K562 (cell line): Measurements from ENCODE around the gene COL5A1. TPM values are rescaled to one million over a fixed set of nuclear protein-coding genes. Genes with fewer than 3 reads are reported as not detected.

Experiments
- ATAC-seq: fragments of 200-7000 bp; cut with Tn5 transposase; 3 replicates; pipeline ENCODE4 v1.9.1; 2020; ENCODE audit warnings: moderate library complexity
- BruUV-seq: library from RNA; stranded (reverse); fragments of 400-500 nt; replicated peaks from 2 replicates; lab custom pipeline; 2021; lab: Mats Ljungman, UMichigan
- CTCF ChIA-PET: fragments of 300-600 bp; formaldehyde crosslinking; extraction: SDS; loops from one replicate; lab custom pipeline; 2021; ENCODE audit warnings: low intra/inter-chr PET ratio; lab: Yijun Ruan, JAX
- POLR2A ChIA-PET: fragments of 300-600, 350-650 bp; sonication (Branson Sonifier 250); formaldehyde crosslinking; extraction: SDS; loops from one replicate; lab custom pipeline; 2021; ENCODE audit warnings: antibody characterized with exemption, inconsistent platforms; lab: Yijun Ruan, JAX
- DNase-seq, 4 experiments: peaks; one replicate each; pipeline versions ENCODE4 v3.0.0 to v3.0.0-alpha.2; 2011 to 2018; ENCODE audit warnings: low spot score in 3 of 4, mixed read lengths in 3 of 4; ENCODE audit errors: extremely low read depth in 1 of 4
- FAIRE-seq: peaks from 2 replicates; lab custom pipeline; 2011; peaks lifted over from hg19 to GRCh38; lab: Jason Lieb, UNC
- H2AFZ ChIP-seq: 2 replicates; pipeline ENCODE4 v1.6.0; 2011; ENCODE audit warnings: low read depth, low read length, control low read depth, inconsistent platforms
- H3K27ac ChIP-seq: fragments of 200-600 bp; 3 replicates; pipeline ENCODE4 v1.8.0; 2011; ENCODE audit warnings: low read depth, mild to moderate bottlenecking, control low read depth, inconsistent platforms, low read length, moderate library complexity, mixed read lengths; ENCODE audit errors: extremely low read depth
- H3K27me3 ChIP-seq, 2 experiments: fragments of 300-600 bp in 1 of 2; 2 replicates in 1 of 2; 3 replicates in 1 of 2; pipeline versions ENCODE4 v1.6.0 to v1.8.0; 2011; ENCODE audit warnings: inconsistent platforms in 2 of 2, low read length in 2 of 2, mild to moderate bottlenecking in 1 of 2, mixed read lengths in 1 of 2, moderate library complexity in 1 of 2; ENCODE audit not compliant: control insufficient read depth in 2 of 2, insufficient read depth in 2 of 2
- H3K36me3 ChIP-seq: fragments of 300-600 bp; 3 replicates; pipeline ENCODE4 v1.8.0; 2011; ENCODE audit warnings: mild to moderate bottlenecking, low read length, inconsistent platforms; ENCODE audit not compliant: control insufficient read depth, insufficient read depth
- H3K4me1 ChIP-seq, 2 experiments: fragments of 200-600 bp in 1 of 2; replicated peaks in 1 of 2; 2 replicates in 1 of 2; 3 replicates in 1 of 2; pipeline versions ENCODE4 v1.5.1 to v1.8.0; 2011; ENCODE audit warnings: inconsistent platforms in 2 of 2, low read length in 2 of 2, mild to moderate bottlenecking in 1 of 2, mixed read lengths in 1 of 2, moderate library complexity in 1 of 2; ENCODE audit not compliant: control insufficient read depth in 2 of 2, insufficient read depth in 2 of 2
- H3K4me2 ChIP-seq: 2 replicates; pipeline ENCODE4 v1.6.1; 2011; ENCODE audit warnings: low read length, control low read depth, inconsistent platforms, mixed read lengths; ENCODE audit not compliant: insufficient read depth
- H3K4me3 ChIP-seq: fragments of 200-600 bp; sonication (generic), shearing (Covaris generic); 2 replicates; pipeline ENCODE4 v1.5.1; 2016; ENCODE audit warnings: control low read depth, inconsistent platforms
- H3K79me2 ChIP-seq: fragments of 200-600 bp; 3 replicates; pipeline ENCODE4 v1.8.0; 2011; ENCODE audit warnings: low read length, inconsistent platforms; ENCODE audit not compliant: control insufficient read depth, insufficient read depth
- H3K9ac ChIP-seq, 2 experiments: 2 replicates each; pipeline versions ENCODE4 v1.6.0 to v1.6.1; 2011; ENCODE audit warnings: low read depth in 2 of 2, low read length in 2 of 2, control low read depth in 1 of 2, inconsistent platforms in 1 of 2, mild to moderate bottlenecking in 1 of 2, mixed read lengths in 1 of 2; ENCODE audit not compliant: insufficient read depth in 1 of 2
- H3K9me1 ChIP-seq: one replicate; pipeline ENCODE4 v1.6.0; 2011; ENCODE audit warnings: inconsistent platforms, mild to moderate bottlenecking, low read length, moderate library complexity; ENCODE audit not compliant: control insufficient read depth, insufficient read depth
- H3K9me3 ChIP-seq: replicated peaks from 2 replicates; pipeline ENCODE4 v1.5.1; 2011; ENCODE audit warnings: low read depth, low read length, inconsistent platforms; ENCODE audit not compliant: control insufficient read depth, insufficient read depth
- H4K20me1 ChIP-seq: replicated peaks from 2 replicates; pipeline ENCODE4 v1.6.1; 2011; ENCODE audit warnings: low read length, inconsistent platforms, mixed read lengths; ENCODE audit not compliant: control insufficient read depth, insufficient read depth
- ATF7 ChIP-seq: fragments of 450-650 bp; IDR thresholded peaks from 2 replicates; pipeline ENCODE4 v1.7.1; 2014; ENCODE audit warnings: mild to moderate bottlenecking, moderate library complexity
- HDAC2 ChIP-seq: fragments of 450-650 bp; IDR thresholded peaks from 2 replicates; pipeline ENCODE4 v1.6.1; 2016; ENCODE audit warnings: mild to moderate bottlenecking
- LARP7 ChIP-seq: fragments of 450-650 bp; IDR thresholded peaks from 2 replicates; pipeline ENCODE4 v1.6.1; 2016
- NFXL1 ChIP-seq: fragments of 450-650 bp; formaldehyde crosslinking; IDR thresholded peaks from 2 replicates; pipeline ENCODE4 v1.4.0; 2021; ENCODE audit warnings: mild to moderate bottlenecking
- RHOXF2B ChIP-seq: fragments of 250-450 bp; sonication (Bioruptor Pico); conservative IDR thresholded peaks from 2 replicates; pipeline ENCODE4 v1.5.1; 2021
- TFAM ChIP-seq: fragments of 250-450 bp; sonication (Bioruptor Pico); conservative IDR thresholded peaks from 2 replicates; pipeline ENCODE4 v1.5.0; 2021; ENCODE audit warnings: mild to moderate bottlenecking, moderate library complexity
- ZBTB26 ChIP-seq: fragments of 450-650 bp; formaldehyde crosslinking; IDR thresholded peaks from 2 replicates; pipeline ENCODE4 v1.4.0; 2022; ENCODE audit warnings: missing genetic modification characterization
- ZNF134 ChIP-seq: fragments of 250-450 bp; sonication (Bioruptor Pico); conservative IDR thresholded peaks from 2 replicates; pipeline ENCODE4 v1.4.0; 2020
- ZNF253 ChIP-seq: fragments of 250-450 bp; sonication (Bioruptor Pico); conservative IDR thresholded peaks from 2 replicates; pipeline ENCODE4 v1.6.1; 2021; ENCODE audit warnings: mild to moderate bottlenecking
- ZNF609 ChIP-seq: sonication (generic); formaldehyde crosslinking; IDR thresholded peaks from 2 replicates; pipeline ENCODE4 v1.8.1; 2023; ENCODE audit warnings: missing genetic modification reagents, mild to moderate bottlenecking, borderline replicate concordance
- WGBS: fragments of 100-300 bp; shearing (Covaris generic); methylation state at CpG from one replicate; pipeline ENCODE4 v1.1.6; 2016; ENCODE audit warnings: low coverage, mixed read lengths; ENCODE audit not compliant: insufficient coverage; ENCODE audit errors: missing lambda C conversion rate; 5-methylcytosine and 5-hydroxymethylcytosine counted together
- in situ Hi-C: fragments of 300-500 bp; cut with MboI; formaldehyde crosslinking; loops from 4 replicates; pipeline ENCODE4 v1.15.0; 2018; ENCODE audit warnings: inconsistent platforms, mixed read lengths
- intact Hi-C: fragments of 100-400 bp; cut with micrococcal nuclease; formaldehyde crosslinking; loops from 2 replicates; pipeline ENCODE4 v1.14.2; 2022
- polyA plus RNA-seq, 8 experiments: library from polyadenylated mRNA; depleted of rRNA in 4 of 8; stranded (reverse) in 5 of 8; unstranded in 3 of 8; fragments of >200 nt; fragmentation: Nextera tagmentation in 2 of 8; fragmentation: Illumina TruSeq in 1 of 8; extraction: Ambion mirVana in 2 of 8; extraction: Trizol in 1 of 8; gene quantifications; 2 replicates each; pipeline versions ENCODE4 v1.2.1 to v1.2.3, GENCODE V29; 2011 to 2014; ENCODE audit warnings: inconsistent platforms in 1 of 8, missing spikeins in 1 of 8
- total RNA-seq, 7 experiments: library from RNA; depleted of rRNA in 6 of 7; stranded (reverse); fragments of >200 nt in 6 of 7; fragmentation: Illumina TruSeq in 2 of 7; extraction: Trizol in 2 of 7; gene quantifications; 2 replicates each; pipeline versions ENCODE4 v1.2.1 to v1.2.3, GENCODE V29; 2011 to 2021; ENCODE audit warnings: low replicate concordance in 1 of 7

Gene COL5A1
- total and polyA plus RNA-seq, 9 of the 15 experiments (the other 6 are each of a cell fraction or from before 2014, with no cell fraction given): under 0.01 to 0.13 (median 0.04) TPM; not detected in 6

GRCh38 chr9:134600371-134600770 lies 41.2 kb upstream of the COL5A1 start:
- in situ Hi-C loops: no loop called here
- BruUV-seq: no TSS peak
- WGBS: 5% methylated on average over 4 of the region's 6 CpGs
- H3K79me2 ChIP-seq: no peaks in the 10 kb centered on the region
- no peak overlapping the region for H3K27ac ChIP-seq
- no peak overlapping the region for H3K9ac ChIP-seq
- H3K9me3 ChIP-seq: no peaks in the 10 kb centered on the region
- no peak overlapping the region for H2AFZ ChIP-seq
- TF ChIP-seq LARP7 (no peak), HDAC2 (no peak), ATF7 (no peak), TFAM (no peak), RHOXF2B (no peak), NFXL1 (CRISPR knock-in tag) (no peak), ZNF609 (no peak), ZNF253 (no peak), ZNF134 (CRISPR knock-in tag) (no peak), ZBTB26 (CRISPR knock-in tag) (no peak)
- no peaks in the 10 kb centered on the region for H3K36me3 ChIP-seq
- no peak for DNase-seq
- H3K27me3 ChIP-seq: peaks cover 11 to 28% of the 10 kb centered on the region in 2 experiments; a peak in 3 of 5 replicates
- no peak overlapping the region for H3K4me3 ChIP-seq
- no peaks in the 10 kb centered on the region for H3K9me1 ChIP-seq
- POLR2A ChIA-PET: no interaction called here
- H3K4me1 ChIP-seq: no peaks in the 10 kb centered on the region; a peak in 2 of 5 replicates
- ATAC-seq: no peak
- intact Hi-C loops: no loop called here
- H4K20me1 ChIP-seq: no peaks in the 10 kb centered on the region
- no peak for FAIRE-seq
- no peak overlapping the region for H3K4me2 ChIP-seq
- CTCF ChIA-PET: no interaction called here
